Retina (tissue), 1 donor: ENCODE data around the gene CD93.

ENCODE experiments used
- DNase-seq: peaks from one replicate; pipeline ENCODE4 v3.0.0-alpha.2; 2016

CD93 gene

GRCh38 chr20:23086056-23086566 is at the start of gene CD93:
TSS of gene CD93 (minus strand) at chr20:23086324. CDS start at chr20:23086192, 132 bp downstream.
- peak; percentile 51 for DNase-seq

GRCh38 chr20:23133560-23133998 is 47.5 kb upstream of the CD93 start:
- DNase-seq, result no peak

GRCh38 chr20:23132930-23133559 is 46.9 kb upstream of the CD93 start:
- no peak for DNase-seq

GRCh38 chr20:23132293-23132929 is 46.3 kb upstream of the CD93 start:
- no peak for DNase-seq

GRCh38 chr20:23131766-23132165 is 45.6 kb upstream of the CD93 start:
- DNase-seq, result no peak

- no peak for DNase-seq
Observed at GRCh38 chr20:23130622-23131140, 44.6 kb upstream of the CD93 start.

- DNase-seq, result no peak
Observed at GRCh38 chr20:23129891-23130621, 43.9 kb upstream of the CD93 start.

GRCh38 chr20:23129266-23129665 is 43.1 kb upstream of the CD93 start:
- DNase-seq, result no peak

- DNase-seq, result no peak
Observed at GRCh38 chr20:23128461-23129125, 42.5 kb upstream of the CD93 start.

- no peak for DNase-seq
Observed at GRCh38 chr20:23127506-23128279, 41.6 kb upstream of the CD93 start.

GRCh38 chr20:23126281-23127061 is 40.3 kb upstream of the CD93 start:
- DNase-seq, result no peak

- no peak for DNase-seq
Observed at GRCh38 chr20:23125625-23126191, 39.6 kb upstream of the CD93 start.

GRCh38 chr20:23125159-23125558 is 39.0 kb upstream of the CD93 start:
- DNase-seq, result no peak

- no peak for DNase-seq
Observed at GRCh38 chr20:23123886-23124285, 37.8 kb upstream of the CD93 start.

GRCh38 chr20:23122796-23123655 is 36.9 kb upstream of the CD93 start:
- no peak for DNase-seq

- DNase-seq, result no peak
Observed at GRCh38 chr20:23122321-23122720, 36.2 kb upstream of the CD93 start.

- no peak for DNase-seq
Observed at GRCh38 chr20:23121751-23122320, 35.7 kb upstream of the CD93 start.

- no peak for DNase-seq
Observed at GRCh38 chr20:23120936-23121750, 35.0 kb upstream of the CD93 start.

- no peak for DNase-seq
Observed at GRCh38 chr20:23120261-23120660, 34.1 kb upstream of the CD93 start.
